Activated effector memory CD4-positive, alpha-beta T cell treated with anti-CD3 and anti-CD28 coated beads, Interleukin-2, amount 50 U/mL, for 16 hours (primary cell): Measurements from ENCODE around the gene GTF2IRD1.
"Not testable (repeated sequence)": the region's sequence is repeated elsewhere in the genome, so short reads cannot be mapped to it uniquely, and the experiment has no call there.

Experiments
- DNase-seq: peaks from one replicate; pipeline ENCODE4 v3.0.0-alpha.2; 2020

GTF2IRD1 gene

GRCh38 chr7:74494076-74494548 is 40.4 kb downstream of the GTF2IRD1 start:
- DNase-seq, result no peak

- no peak for DNase-seq
Measured at GRCh38 chr7:74495112-74496086, 41.7 kb downstream of the GTF2IRD1 start.

GRCh38 chr7:74496272-74496671 is 42.6 kb downstream of the GTF2IRD1 start:
- DNase-seq, result no peak

GRCh38 chr7:74496773-74497172 is 43.1 kb downstream of the GTF2IRD1 start:
- DNase-seq, result not testable (repeated sequence)

GRCh38 chr7:74498354-74498753 is 44.6 kb downstream of the GTF2IRD1 start:
- no peak for DNase-seq

- DNase-seq, result no peak
Measured at GRCh38 chr7:74498996-74499834, 45.5 kb downstream of the GTF2IRD1 start.

GRCh38 chr7:74499835-74500388 is 46.2 kb downstream of the GTF2IRD1 start:
- DNase-seq, result no peak

GRCh38 chr7:74501298-74501697 is 47.6 kb downstream of the GTF2IRD1 start:
- no peak for DNase-seq

GRCh38 chr7:74502216-74502891 is 48.6 kb downstream of the GTF2IRD1 start:
- no peak for DNase-seq

- DNase-seq, result no peak
Measured at GRCh38 chr7:74503061-74503460, 49.4 kb downstream of the GTF2IRD1 start.

GRCh38 chr7:74503943-74504342 is 50.2 kb downstream of the GTF2IRD1 start:
- DNase-seq, result no peak

- DNase-seq, result no peak
Measured at GRCh38 chr7:74505471-74506324, 52.0 kb downstream of the GTF2IRD1 start.

- no peak for DNase-seq
Measured at GRCh38 chr7:74506325-74506724, 52.6 kb downstream of the GTF2IRD1 start.

GRCh38 chr7:74507538-74508319 is 54.0 kb downstream of the GTF2IRD1 start:
- no peak for DNase-seq

- not testable (repeated sequence) for DNase-seq
Measured at GRCh38 chr7:74509453-74509852, 55.7 kb downstream of the GTF2IRD1 start.

GRCh38 chr7:74511345-74511744 is 57.6 kb downstream of the GTF2IRD1 start:
- no peak for DNase-seq

- no peak for DNase-seq
Measured at GRCh38 chr7:74512762-74513161, 59.1 kb downstream of the GTF2IRD1 start.

GRCh38 chr7:74514131-74514591 is 60.5 kb downstream of the GTF2IRD1 start:
- DNase-seq, result no peak

- no peak for DNase-seq
Measured at GRCh38 chr7:74515276-74515675, 61.6 kb downstream of the GTF2IRD1 start.

GRCh38 chr7:74516214-74516613 is 62.5 kb downstream of the GTF2IRD1 start:
- DNase-seq, result no peak

- DNase-seq, result no peak
Measured at GRCh38 chr7:74518041-74518440, 64.3 kb downstream of the GTF2IRD1 start.
